Hepatocyte (in vitro differentiated cells): ENCODE measurements around the gene LRMDA. TPM values are rescaled to one million over a fixed set of nuclear protein-coding genes. Genes with fewer than 3 reads are reported as not detected.

ENCODE experiments used
- DNase-seq: peaks from one replicate; pipeline ENCODE4 v3.0.0-alpha.2; 2016; ENCODE audit warnings: low spot score
- H2AFZ ChIP-seq: fragments of 200-600 bp; sonication (generic); 2 replicates; pipeline ENCODE4 v1.6.0; 2016; ENCODE audit warnings: antibody characterized with exemption, mild to moderate bottlenecking
- H3K27ac ChIP-seq: fragments of 200-600 bp; sonication (generic); 2 replicates; pipeline ENCODE4 v1.5.1; 2016; ENCODE audit warnings: mild to moderate bottlenecking
- H3K27me3 ChIP-seq: fragments of 200-600 bp; sonication (generic); 2 replicates; pipeline ENCODE4 v1.6.1; 2016
- H3K36me3 ChIP-seq: fragments of 200-600 bp; sonication (generic); replicated peaks from 2 replicates; pipeline ENCODE4 v1.5.1; 2016; ENCODE audit warnings: low read depth; ENCODE audit not compliant: insufficient read depth
- H3K4me1 ChIP-seq: fragments of 200-600 bp; sonication (generic); 2 replicates; pipeline ENCODE4 v1.5.1; 2016; ENCODE audit warnings: mild to moderate bottlenecking, moderate library complexity; ENCODE audit not compliant: insufficient read depth
- H3K4me2 ChIP-seq: fragments of 200-600 bp; sonication (generic); 2 replicates; pipeline ENCODE4 v1.6.0; 2016
- H3K4me3 ChIP-seq: fragments of 200-600 bp; sonication (generic); 2 replicates; pipeline ENCODE4 v1.5.1; 2016; ENCODE audit warnings: mild to moderate bottlenecking
- H3K79me2 ChIP-seq: fragments of 200-600 bp; sonication (generic); 2 replicates; pipeline ENCODE4 v1.6.0; 2017; ENCODE audit warnings: mild to moderate bottlenecking
- H3K9me2 ChIP-seq: fragments of 200-600 bp; sonication (generic); replicated peaks from 2 replicates; pipeline ENCODE4 v1.6.0; 2017; ENCODE audit warnings: mild to moderate bottlenecking; ENCODE audit not compliant: insufficient read depth
- H3K9me3 ChIP-seq: fragments of 200-600 bp; sonication (generic); 2 replicates; pipeline ENCODE4 v1.5.1; 2016; ENCODE audit warnings: low read depth, mild to moderate bottlenecking
- H4K20me1 ChIP-seq: fragments of 200-600 bp; sonication (generic); 2 replicates; pipeline ENCODE4 v1.6.0; 2016; ENCODE audit warnings: mild to moderate bottlenecking; ENCODE audit not compliant: insufficient read depth, poor library complexity, severe bottlenecking
- CTCF ChIP-seq: fragments of 200-600 bp; sonication (generic); IDR thresholded peaks from 2 replicates; pipeline ENCODE4 v1.5.1; 2016; ENCODE audit warnings: antibody characterized with exemption, mild to moderate bottlenecking; ENCODE audit not compliant: poor library complexity
- EZH2 ChIP-seq: fragments of 200-600 bp; sonication (generic); IDR thresholded peaks from 2 replicates; pipeline ENCODE4 v1.6.1; 2016; ENCODE audit warnings: antibody characterized with exemption, mild to moderate bottlenecking, borderline replicate concordance
- EZH2phosphoT487 ChIP-seq: fragments of 200-600 bp; sonication (generic); IDR thresholded peaks from one replicate; pipeline ENCODE4 v1.6.1; 2018; ENCODE audit warnings: antibody characterized with exemption, mild to moderate bottlenecking, low read depth, moderate library complexity; ENCODE audit not compliant: unreplicated experiment, severe bottlenecking
- WGBS: methylation state at CpG from one replicate; pipeline ENCODE4 v1.1.6; 2016; ENCODE audit warnings: low lambda C conversion rate; ENCODE audit errors: missing lambda C conversion rate; 5-methylcytosine and 5-hydroxymethylcytosine counted together
- polyA plus RNA-seq: library from polyadenylated mRNA; unstranded; fragments of >200 nt; fragmentation: Nextera tagmentation; extraction: Ambion mirVana; gene quantifications from 2 replicates; pipeline ENCODE4 v1.2.1, GENCODE V29; 2016
- total RNA-seq: library from RNA; depleted of rRNA; stranded (reverse); fragments of >200 nt; gene quantifications from 2 replicates; pipeline ENCODE4 v1.2.3, GENCODE V29; 2014

The LRMDA gene
- total and polyA plus RNA-seq, 2 experiments from 2014 or later, result 5.6 to 15.7 TPM

DNA sequence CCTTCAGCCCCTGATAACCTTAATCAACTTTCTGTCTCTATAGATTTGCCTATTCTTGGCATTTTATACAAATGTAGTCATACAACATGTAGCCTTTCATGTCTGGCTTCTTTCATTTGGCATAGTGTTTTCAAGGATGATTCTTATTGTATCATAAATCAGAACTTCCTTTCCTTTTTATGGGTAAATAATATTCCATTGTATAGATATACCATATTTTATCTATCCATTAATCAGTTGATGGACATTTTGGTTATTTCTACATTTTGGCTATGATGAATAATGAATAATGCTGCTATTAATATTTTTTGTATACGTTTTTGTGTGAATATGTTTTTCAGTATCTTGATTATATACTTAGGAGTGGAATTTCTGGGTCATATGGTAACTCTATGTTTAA lies 720.8 kb downstream of the LRMDA start:
- Histone ChIP-seq H3K4me1 (peaks cover 18% of the 10 kb centered on the region), H2AFZ (no peak overlapping the region), H3K9me2 (no peaks in the 10 kb centered on the region), H3K4me3 (no peak overlapping the region), H3K27ac (no peak overlapping the region), H3K27me3 (no peaks in the 10 kb centered on the region), H3K36me3 (no peaks in the 10 kb centered on the region), H3K4me2 (no peak overlapping the region), H3K79me2 (no peaks in the 10 kb centered on the region), H3K9me3 (no peaks in the 10 kb centered on the region), H4K20me1 (no peaks in the 10 kb centered on the region)
- TF ChIP-seq EZH2phosphoT487 (no peak), EZH2 (no peak), CTCF (no peak)
- no peak for DNase-seq
- 88% methylated on average over 1 of the region's 1 CpG for WGBS

DNA sequence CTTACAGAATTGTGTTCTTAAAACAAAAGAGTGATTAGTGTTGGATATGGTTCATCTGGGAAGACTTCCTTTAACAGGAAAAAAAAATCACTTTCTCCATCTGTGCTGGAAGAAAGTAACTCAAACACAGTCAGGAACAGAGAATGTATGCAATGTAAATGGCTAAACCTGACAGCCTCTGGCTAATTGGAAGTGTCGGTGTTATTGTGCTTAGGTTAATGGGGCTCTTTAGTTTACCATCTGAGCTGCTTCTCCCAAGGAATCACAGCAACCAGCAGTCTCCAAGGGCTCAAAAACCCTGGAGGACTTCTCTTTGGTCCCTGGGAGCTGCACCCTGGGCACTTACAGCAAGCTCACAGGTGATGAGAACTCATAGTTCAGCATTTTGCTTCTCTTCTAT lies 724.5 kb downstream of the LRMDA start:
- Histone ChIP-seq H3K9me3 (no peaks in the 10 kb centered on the region), H3K9me2 (no peaks in the 10 kb centered on the region), H3K4me2 (no peak overlapping the region), H2AFZ (no peak overlapping the region), H3K79me2 (no peaks in the 10 kb centered on the region), H3K4me3 (no peak overlapping the region), H3K36me3 (no peaks in the 10 kb centered on the region), H3K27me3 (no peaks in the 10 kb centered on the region), H3K27ac (no peak overlapping the region), H4K20me1 (no peaks in the 10 kb centered on the region), H3K4me1 (peaks cover 4% of the 10 kb centered on the region)
- WGBS, result 37% methylated on average over 1 of the region's 1 CpG
- DNase-seq, result no peak
- TF ChIP-seq EZH2phosphoT487 (no peak), EZH2 (no peak), CTCF (no peak)

DNA sequence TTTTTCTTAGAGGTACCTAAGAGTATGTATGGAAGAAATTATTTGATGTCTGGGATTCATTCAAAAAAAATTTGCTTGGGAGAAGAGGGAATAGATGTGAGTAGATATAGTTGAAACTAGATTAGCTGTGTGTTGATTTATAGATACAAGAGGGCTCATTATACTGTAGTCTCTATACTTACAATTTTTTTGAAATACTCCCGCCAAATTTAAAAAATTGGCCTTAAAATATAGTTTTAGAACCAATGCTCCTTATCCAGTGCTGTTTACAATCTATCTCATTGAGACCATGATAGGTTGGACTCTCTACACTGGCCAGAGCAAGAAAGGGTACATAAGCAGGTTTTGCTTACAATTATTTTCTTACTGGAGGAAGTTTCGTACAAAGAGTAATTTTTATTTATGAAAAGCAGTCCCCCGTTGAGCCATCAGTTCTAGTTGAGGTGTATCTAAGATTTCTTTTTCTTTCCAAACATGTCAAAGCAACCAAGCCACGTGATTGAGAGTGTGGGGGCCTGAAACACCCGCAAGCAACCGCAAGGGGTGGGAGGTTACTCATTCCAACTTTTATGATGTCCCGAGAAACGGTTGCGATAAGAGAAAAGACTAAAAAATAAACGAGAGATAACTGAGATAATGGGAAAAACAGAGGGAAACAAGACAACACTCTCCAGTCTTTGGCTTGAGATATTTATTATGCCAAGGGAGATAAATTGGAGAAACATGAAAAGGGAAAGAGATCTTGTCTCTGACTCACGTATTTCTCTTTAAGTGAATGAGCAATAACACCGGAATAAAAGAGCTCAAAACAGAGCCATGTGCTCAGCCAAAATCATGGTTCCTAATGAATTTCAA lies 729.2 kb downstream of the LRMDA start:
- Histone ChIP-seq H3K9me2 (no peaks in the 10 kb centered on the region), H3K4me3 (no peak overlapping the region), H3K79me2 (no peaks in the 10 kb centered on the region), H3K9me3 (no peaks in the 10 kb centered on the region), H3K4me2 (peak overlapping the region; percentile 14), H3K36me3 (no peaks in the 10 kb centered on the region), H4K20me1 (no peaks in the 10 kb centered on the region), H3K27me3 (no peaks in the 10 kb centered on the region), H3K4me1 (no peaks in the 10 kb centered on the region), H2AFZ (no peak overlapping the region), H3K27ac (no peak overlapping the region)
- WGBS, result 43% methylated on average over 12 of the region's 12 CpGs
- no peak for DNase-seq
- no peak for TF ChIP-seq EZH2
- no peak for TF ChIP-seq CTCF
- no peak for TF ChIP-seq EZH2phosphoT487
